Neural cell (in vitro differentiated cells): Measurements from ENCODE around the gene ARHGAP10. TPM values are rescaled to one million over a fixed set of nuclear protein-coding genes. Genes with fewer than 3 reads are reported as not detected.

Experiments
- H2AFZ ChIP-seq: fragments of 200-600, 300-800 bp; sonication (generic), shearing (Covaris generic); 2 replicates; pipeline ENCODE4 v1.6.0; 2014; ENCODE audit warnings: low read depth, mild to moderate bottlenecking, antibody characterized with exemption, low read length, moderate library complexity
- H3F3A ChIP-seq: fragments of 200-600 bp; shearing (Covaris generic); 2 replicates; pipeline ENCODE4 v1.6.1; 2016; ENCODE audit warnings: mild to moderate bottlenecking, moderate library complexity, mixed read lengths, antibody characterized with exemption, low read length; ENCODE audit not compliant: insufficient read depth, poor library complexity, severe bottlenecking
- H3K27ac ChIP-seq: fragments of 200-600, 300-800 bp; sonication (generic), shearing (Covaris generic); 2 replicates; pipeline ENCODE4 v1.5.1; 2014; ENCODE audit warnings: mild to moderate bottlenecking, low read length, moderate library complexity
- H3K27me3 ChIP-seq: fragments of 300-800, 200-600 bp; sonication (generic), shearing (Covaris generic); 2 replicates; pipeline ENCODE4 v1.6.0; 2014; ENCODE audit warnings: mild to moderate bottlenecking, low read depth, low read length, moderate library complexity; ENCODE audit not compliant: insufficient read depth
- H3K36me3 ChIP-seq: fragments of 300-800, 200-600 bp; sonication (generic), shearing (Covaris generic); 2 replicates; pipeline ENCODE4 v1.5.1; 2014; ENCODE audit warnings: mild to moderate bottlenecking, antibody characterized with exemption, low read length, moderate library complexity; ENCODE audit not compliant: insufficient read depth
- H3K4me2 ChIP-seq: fragments of 300-800, 200-600 bp; sonication (generic), shearing (Covaris generic); 2 replicates; pipeline ENCODE4 v1.6.0; 2014; ENCODE audit warnings: mild to moderate bottlenecking, low read length
- H3K4me3 ChIP-seq: fragments of 300-800, 200-600 bp; sonication (generic), shearing (Covaris generic); 2 replicates; pipeline ENCODE4 v1.5.1; 2014; ENCODE audit warnings: mild to moderate bottlenecking, low read length, moderate library complexity
- H3K79me2 ChIP-seq: fragments of 200-600 bp; shearing (Covaris generic); replicated peaks from 2 replicates; pipeline ENCODE4 v1.6.0; 2014; ENCODE audit warnings: mild to moderate bottlenecking, low read length, moderate library complexity; ENCODE audit not compliant: insufficient read depth
- H3K9ac ChIP-seq: fragments of 300-800, 200-600 bp; sonication (generic), shearing (Covaris generic); 2 replicates; pipeline ENCODE4 v1.6.1; 2016; ENCODE audit warnings: mild to moderate bottlenecking, low read length, mixed read lengths
- H3K9me2 ChIP-seq: fragments of 200-600 bp; shearing (Covaris generic); 2 replicates; pipeline ENCODE4 v1.6.1; 2016; ENCODE audit warnings: mild to moderate bottlenecking, low read length, mixed read lengths; ENCODE audit not compliant: insufficient read depth
- H3K9me3 ChIP-seq: fragments of 200-600, 300-800 bp; sonication (generic), shearing (Covaris generic); 2 replicates; pipeline ENCODE4 v1.6.1; 2016; ENCODE audit warnings: mild to moderate bottlenecking, mixed run types, low read length, moderate library complexity, mixed read lengths
- H4K20me1 ChIP-seq: fragments of 200-600 bp; shearing (Covaris generic); 2 replicates; pipeline ENCODE4 v1.6.1; 2016; ENCODE audit warnings: mild to moderate bottlenecking, mixed run types; ENCODE audit not compliant: insufficient read depth
- CTCF ChIP-seq: fragments of 450-650 bp; IDR thresholded peaks from 2 replicates; pipeline ENCODE4 v1.5.1; 2014; ENCODE audit warnings: antibody characterized with exemption, mild to moderate bottlenecking, moderate library complexity; ENCODE audit not compliant: poor library complexity, severe bottlenecking
- EP300 ChIP-seq: fragments of 450-650 bp; conservative IDR thresholded peaks from 2 replicates; pipeline ENCODE4 v1.6.1; 2014; ENCODE audit warnings: antibody characterized with exemption, mild to moderate bottlenecking, moderate library complexity; ENCODE audit not compliant: poor library complexity, severe bottlenecking
- EZH2 ChIP-seq: fragments of 200-600, 300-800 bp; shearing (Covaris generic), sonication (generic); IDR thresholded peaks from 2 replicates; pipeline ENCODE4 v1.6.1; 2014; ENCODE audit warnings: antibody characterized with exemption, low read length, borderline replicate concordance, mild to moderate bottlenecking; ENCODE audit not compliant: insufficient read depth, poor library complexity, severe bottlenecking
- MXI1 ChIP-seq: fragments of 450-650 bp; conservative IDR thresholded peaks from 2 replicates; pipeline ENCODE4 v1.6.1; 2014; ENCODE audit warnings: antibody characterized with exemption, mild to moderate bottlenecking; ENCODE audit not compliant: poor library complexity, severe bottlenecking
- POLR2AphosphoS5 ChIP-seq: IDR thresholded peaks from 2 replicates; pipeline ENCODE4 v1.6.1; 2012
- RAD21 ChIP-seq: fragments of 450-650 bp; conservative IDR thresholded peaks from 2 replicates; pipeline ENCODE4 v1.6.1; 2014; ENCODE audit warnings: antibody characterized with exemption, mild to moderate bottlenecking, moderate library complexity
- REST ChIP-seq: IDR thresholded peaks from 2 replicates; pipeline ENCODE4 v1.6.1; 2012; ENCODE audit warnings: borderline replicate concordance
- SMC3 ChIP-seq: fragments of 450-650 bp; conservative IDR thresholded peaks from 2 replicates; pipeline ENCODE4 v1.6.1; 2014; ENCODE audit warnings: antibody characterized with exemption, mild to moderate bottlenecking, moderate library complexity; ENCODE audit not compliant: poor library complexity
- TAF1 ChIP-seq: IDR thresholded peaks from 2 replicates; pipeline ENCODE4 v1.6.1; 2012; ENCODE audit warnings: low read depth
- polyA plus RNA-seq: library from polyadenylated mRNA; depleted of rRNA; stranded (reverse); fragments of >200 nt; gene quantifications from 2 replicates; pipeline ENCODE4 v1.2.3, GENCODE V29; 2014

Gene ARHGAP10
- polyA plus RNA-seq, 1 donor from 2014 or later = 1.2 TPM

DNA sequence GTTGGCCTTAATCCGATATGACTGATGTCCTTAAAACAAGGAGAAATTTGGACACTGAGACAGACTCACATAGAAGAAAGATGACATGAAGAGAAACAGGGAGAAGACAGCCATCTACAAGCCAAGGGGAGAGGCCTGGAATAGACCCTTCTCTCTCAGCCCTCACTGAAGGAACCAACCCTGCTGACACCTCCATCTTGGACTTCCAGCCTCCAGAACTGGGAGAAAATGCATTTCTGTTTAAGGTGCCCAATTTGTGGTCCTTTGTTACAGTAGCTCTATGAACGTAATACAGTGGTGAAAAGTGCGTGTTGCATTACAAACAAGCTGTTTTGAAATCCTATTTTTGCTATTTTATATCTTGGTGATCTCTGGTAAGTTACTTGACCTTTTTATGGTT, 343.6 kb downstream of the ARHGAP10 start:
- H3K4me3 ChIP-seq = no peak overlapping the region
- H3K9me3 ChIP-seq = no peaks in the 10 kb centered on the region
- H4K20me1 ChIP-seq = no peaks in the 10 kb centered on the region
- H3K27me3 ChIP-seq = no peaks in the 10 kb centered on the region
- H3F3A ChIP-seq = no peaks in the 10 kb centered on the region
- H3K9me2 ChIP-seq = no peaks in the 10 kb centered on the region
- H3K79me2 ChIP-seq = no peaks in the 10 kb centered on the region
- H3K36me3 ChIP-seq = no peaks in the 10 kb centered on the region
- no peak overlapping the region for H3K9ac ChIP-seq
- H3K27ac ChIP-seq = no peak overlapping the region
- H2AFZ ChIP-seq = no peak overlapping the region
- no peak overlapping the region for H3K4me2 ChIP-seq
- TF ChIP-seq REST (no peak), SMC3 (no peak), EP300 (no peak), RAD21 (no peak), EZH2 (no peak)

- Histone ChIP-seq H3K27me3 (no peaks in the 10 kb centered on the region), H3K4me3 (no peak overlapping the region), H3K79me2 (no peaks in the 10 kb centered on the region), H3K4me2 (no peak overlapping the region), H3K27ac (no peak overlapping the region), H3K9me2 (no peaks in the 10 kb centered on the region), H3K36me3 (no peaks in the 10 kb centered on the region), H3F3A (no peaks in the 10 kb centered on the region), H3K9me3 (no peaks in the 10 kb centered on the region), H4K20me1 (no peaks in the 10 kb centered on the region), H2AFZ (no peak overlapping the region), H3K9ac (no peak overlapping the region)
- TF ChIP-seq MXI1 (no peak), EZH2 (no peak), EP300 (no peak), CTCF (no peak), POLR2AphosphoS5 (no peak), REST (no peak), RAD21 (no peak), SMC3 (no peak), TAF1 (no peak)
Measured at GRCh38 chr4:148076964-148077363, 345.1 kb downstream of the ARHGAP10 start.
